ENCODE data around the gene SEZ6L.

SEZ6L gene

DNA sequence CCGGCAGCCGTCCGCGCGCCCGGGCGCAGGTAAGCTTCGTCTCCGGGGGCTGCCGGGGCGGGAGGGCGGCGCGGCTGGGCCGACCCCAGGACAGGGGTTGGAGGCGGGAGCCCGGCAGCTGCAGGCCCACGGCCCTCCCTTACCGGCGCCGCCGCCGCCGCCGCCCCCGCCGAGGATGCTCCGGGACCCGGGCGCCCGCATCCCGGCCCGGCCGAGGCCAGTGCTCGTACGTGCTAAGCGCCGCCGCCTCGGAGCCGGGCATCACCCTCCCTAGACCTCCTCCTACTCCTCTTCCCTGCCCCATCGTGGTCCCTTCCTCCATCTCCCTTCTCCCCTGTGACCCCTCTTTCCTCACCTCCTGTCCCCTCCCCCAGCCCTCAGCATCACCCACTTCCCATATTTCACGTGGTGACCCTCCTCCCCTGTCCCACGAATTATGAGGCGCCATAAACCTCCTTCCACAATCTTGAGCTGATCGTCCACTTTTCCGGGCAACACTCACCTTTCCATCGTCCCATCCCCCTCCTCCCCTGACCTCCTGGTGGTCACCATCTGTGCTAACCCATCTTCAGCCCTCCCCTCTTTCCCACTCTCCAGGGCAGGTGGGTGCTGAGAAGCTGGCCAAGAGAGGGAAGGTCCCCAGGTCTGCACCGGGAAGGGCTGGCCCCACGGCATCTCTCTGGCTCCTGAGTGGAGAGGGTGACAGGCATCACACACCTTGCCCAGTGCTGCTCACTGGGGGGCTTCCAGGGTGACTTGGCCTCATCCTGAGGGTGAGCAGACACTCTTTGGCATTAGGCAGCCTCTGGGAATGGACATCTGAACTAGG is 260.4 kb downstream of the SEZ6L start:
- DNase-seq (ENCODE audit: low read depth): no peak

DNA sequence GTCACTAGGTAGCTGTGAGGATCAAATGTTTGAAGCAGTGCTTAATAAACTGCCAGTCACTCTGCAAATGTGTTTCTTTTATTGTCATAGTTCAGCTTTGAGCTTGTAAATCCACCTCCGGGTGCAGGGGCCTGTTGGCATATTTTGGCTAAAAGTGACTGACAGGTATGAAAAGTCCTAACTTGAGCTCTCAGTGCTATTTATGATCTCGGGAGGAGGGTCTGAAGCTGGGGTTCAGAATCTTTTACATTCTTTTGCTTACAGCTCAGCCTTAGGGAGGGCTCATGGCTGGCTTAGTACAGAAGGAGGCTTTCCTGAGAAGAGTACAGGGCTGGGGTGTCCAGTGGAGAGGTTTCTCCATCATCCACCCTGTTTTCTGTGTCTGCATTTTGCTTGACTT is 261.3 kb downstream of the SEZ6L start:
- DNase-seq (ENCODE audit: low read depth): no peak

DNA sequence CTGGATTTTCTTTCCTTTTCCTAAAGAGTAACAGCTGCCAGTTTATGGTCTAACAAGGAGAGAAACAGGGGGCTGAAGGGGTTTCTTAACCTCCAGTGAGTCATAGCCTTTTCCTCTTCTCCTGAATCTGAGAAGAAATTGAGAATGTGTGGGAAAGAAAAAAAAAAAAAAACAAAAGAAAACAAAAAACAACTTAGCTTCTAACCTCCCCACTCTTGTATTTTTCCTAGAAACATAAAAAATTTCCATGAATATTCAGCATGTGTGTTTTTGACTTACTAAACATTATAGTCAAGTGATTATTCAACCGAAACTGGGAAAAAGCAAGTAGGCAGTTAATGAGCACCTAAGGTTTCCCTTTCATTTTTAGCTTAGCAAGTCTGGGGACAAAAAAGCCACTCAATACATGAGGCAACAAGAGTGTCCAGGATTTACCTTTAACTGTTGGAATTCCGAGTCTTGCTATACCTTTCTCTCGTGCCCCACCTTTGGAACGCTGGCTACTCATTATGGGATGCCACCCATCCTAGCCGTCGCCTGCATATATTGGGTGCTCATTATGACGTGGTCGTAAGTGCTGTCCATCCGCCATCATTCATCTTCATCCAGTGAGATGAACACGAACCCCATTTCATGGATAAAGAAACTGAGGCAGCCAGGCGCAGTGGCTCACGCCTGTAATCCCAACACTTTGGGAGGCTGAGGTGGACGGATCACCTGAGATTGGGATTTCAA is 262.2 kb downstream of the SEZ6L start:
- no peak for DNase-seq (ENCODE audit: low read depth)

DNA sequence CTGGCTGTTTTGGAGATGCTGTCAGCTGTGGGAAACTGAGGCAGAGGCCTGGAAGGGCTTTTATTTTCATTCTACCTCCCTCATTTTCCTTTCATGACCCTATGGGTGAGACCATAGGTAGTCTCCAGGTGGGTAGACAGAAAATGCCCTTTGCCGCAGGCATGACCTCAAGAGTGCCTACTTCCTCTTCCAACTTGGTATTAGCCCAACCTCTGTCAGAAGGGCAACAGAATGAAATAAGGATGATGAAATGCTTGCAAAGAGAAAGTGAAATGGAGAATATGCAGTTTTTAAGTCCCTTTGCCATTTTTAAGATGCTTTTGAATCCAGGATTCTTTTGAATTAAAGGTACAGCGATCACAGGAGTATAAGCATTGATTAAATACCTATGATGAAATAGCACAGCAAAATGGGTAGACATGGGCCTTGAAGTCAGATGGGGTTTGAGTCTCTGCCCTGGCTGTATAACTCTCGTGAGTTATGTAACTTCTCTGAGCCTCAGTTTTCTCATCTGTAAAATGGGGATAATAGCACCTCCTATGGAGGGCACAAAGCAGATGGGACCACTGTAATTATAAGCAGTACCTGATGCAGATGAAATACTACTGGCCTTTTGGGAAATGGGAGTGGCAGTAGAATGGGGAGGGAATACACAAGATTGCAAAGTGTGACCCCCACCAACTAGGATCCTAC is 263.5 kb downstream of the SEZ6L start:
- no peak for DNase-seq (ENCODE audit: low read depth)
